DMS114 treated with DMSO at 0.1 percent for 48 hours (cell line): ENCODE data around the gene CCDC197.

ENCODE experiments used
- DNase-seq: peaks from one replicate; lab custom pipeline; 2025; ENCODE audit not compliant: unreplicated experiment; lab: John Stamatoyannopoulos, UW

CCDC197 gene

GRCh38 chr14:93997082-93997481 is at the start of gene CCDC197:
TSS of gene CCDC197 (plus strand) at chr14:93997301. CDS start at chr14:93998132, 831 bp downstream.
- DNase-seq, result no peak

DNA sequence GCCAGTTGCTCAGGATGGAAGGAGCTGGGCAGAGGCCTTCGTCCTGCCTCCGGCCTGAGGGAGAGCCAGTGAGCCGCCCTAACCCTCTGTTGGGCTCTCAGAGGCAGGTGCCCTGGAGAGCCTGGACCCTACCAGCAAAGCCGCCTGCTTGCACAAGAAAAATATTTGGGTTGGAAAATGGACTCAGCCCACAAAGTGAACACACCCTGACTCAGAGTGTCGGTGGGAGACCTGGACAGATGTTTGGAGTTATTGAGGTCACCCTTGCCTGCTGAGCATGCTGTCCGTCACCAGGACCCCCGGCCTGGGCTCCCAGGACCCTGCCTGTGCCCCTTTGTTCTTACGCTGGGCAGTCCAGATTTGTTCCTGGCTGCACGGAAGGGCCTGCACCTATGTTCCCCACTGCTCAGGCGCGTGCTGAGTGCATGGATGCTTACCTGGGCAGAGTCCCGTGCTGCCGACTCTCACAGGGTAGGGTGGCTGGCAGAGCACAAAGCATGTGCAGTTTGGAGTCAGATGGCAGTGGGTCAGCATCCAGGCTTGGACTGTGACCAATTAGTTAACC is 47.5 kb upstream of the CCDC197 start:
- no peak for DNase-seq

DNA sequence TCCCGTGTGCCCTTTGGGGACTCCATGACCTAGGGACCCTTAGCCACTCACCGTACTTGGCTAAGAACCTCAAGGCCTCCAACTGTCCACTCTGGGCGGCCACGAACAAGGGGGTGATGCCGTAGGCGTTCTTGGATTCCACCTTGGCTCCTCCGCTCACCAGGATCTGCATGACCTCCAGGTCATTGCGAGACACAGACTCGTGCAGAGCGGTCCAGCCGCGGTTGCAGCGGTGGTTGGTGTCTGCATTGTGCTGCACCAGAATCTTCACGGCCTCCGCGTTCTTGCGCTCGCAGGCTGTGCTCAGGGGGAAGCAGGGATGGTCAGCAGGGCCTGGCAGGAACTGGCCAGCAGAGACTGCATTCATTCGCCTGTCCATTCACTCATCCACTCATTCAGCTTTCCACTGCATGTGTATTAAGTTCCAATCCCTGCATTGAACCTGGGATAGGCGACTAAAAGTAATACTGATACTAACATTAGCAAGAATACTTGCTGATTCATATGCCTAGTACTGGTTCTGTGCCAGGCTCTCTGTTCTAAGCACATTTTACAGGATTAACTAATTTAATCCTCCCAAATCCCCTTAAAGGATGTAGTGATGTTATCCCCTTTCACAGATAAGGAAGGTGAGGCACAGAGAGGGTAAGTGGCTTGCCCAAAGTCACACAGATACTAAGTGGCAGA is 46.0 kb upstream of the CCDC197 start:
- no peak for DNase-seq

DNA sequence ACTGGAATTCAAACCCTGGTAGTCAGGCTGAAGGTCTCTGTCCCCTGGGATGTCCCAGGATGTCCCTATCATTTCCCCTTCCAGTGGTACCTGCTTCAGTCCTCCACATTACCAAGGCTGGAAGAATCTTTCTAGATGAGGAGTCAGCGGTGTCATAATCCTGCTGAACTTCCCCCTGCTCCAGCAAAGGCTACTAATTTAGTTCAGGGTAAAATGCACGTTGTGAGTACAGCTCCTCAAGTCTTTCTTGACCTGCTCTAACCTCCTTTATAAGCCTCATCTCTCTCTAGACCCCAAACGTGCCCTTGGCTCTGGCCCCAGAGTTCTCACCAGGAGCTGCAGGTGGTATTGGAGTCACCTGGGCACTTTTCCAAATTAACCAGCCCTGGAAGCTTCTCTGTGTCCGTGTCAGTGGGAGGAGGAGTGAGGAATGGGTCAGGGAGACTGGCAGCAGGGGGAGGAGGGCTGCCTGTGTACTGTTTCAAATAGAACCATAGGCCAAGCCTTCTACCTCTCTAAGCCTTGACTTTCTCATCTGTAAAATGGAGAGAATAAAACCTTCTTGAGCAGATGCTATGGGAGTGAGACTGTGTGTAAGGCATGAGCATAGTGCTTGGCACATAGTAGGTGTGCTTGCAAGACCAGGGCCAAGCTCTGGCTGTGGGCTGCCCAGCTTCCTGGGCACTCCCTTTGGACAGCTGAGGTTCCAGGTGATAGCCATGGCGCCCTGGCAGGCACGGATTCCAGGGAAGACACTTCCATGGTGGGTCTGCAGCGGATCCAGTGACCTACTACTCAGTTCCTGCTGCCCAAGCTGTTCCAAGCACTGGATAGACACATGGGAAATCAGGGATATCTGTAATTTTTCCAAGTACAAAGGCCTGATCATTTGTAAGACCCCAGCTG is 45.2 kb upstream of the CCDC197 start:
- no peak for DNase-seq

DNA sequence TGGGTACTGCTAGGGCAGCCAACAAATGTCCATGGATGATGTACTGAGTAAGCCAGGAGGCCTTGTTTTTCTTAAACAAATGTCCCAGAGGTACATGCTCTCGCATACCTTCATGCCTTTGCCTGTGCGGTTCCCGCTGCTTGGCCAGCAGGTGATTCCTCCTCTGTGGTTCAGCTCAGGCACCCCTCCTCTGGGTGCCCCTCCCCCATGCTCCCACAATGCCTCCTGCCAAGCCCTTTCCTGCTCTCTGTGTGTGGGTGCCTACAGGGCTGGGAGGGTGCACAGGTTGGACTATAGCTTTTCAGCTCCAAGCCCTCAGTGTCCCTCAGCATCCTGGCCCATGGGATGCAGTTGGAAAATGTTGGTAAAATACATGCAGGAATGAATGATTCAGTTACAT is 44.3 kb upstream of the CCDC197 start:
- DNase-seq, result no peak

GRCh38 chr14:93953263-93953662 is 43.8 kb upstream of the CCDC197 start:
- no peak for DNase-seq

- DNase-seq, result no peak
These were observed 43.2 kb upstream of the CCDC197 start for GRCh38 chr14:93953739-93954515.

DNA sequence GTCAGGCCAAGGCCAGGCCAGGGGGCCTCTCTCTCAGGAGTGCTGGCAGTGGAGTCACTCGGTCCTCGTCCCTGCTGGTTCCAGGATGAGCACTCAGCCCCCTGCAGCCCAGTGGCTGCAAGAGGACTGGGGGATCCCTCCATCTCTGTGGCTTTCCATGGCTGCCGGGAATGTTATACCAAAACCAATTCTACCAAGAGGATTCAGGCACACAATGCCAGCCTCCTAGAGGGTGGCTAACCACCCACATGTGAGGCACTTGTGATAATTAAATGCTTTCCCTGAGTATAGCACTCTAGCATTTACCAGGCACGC is 42.6 kb upstream of the CCDC197 start:
- DNase-seq, result no peak

- DNase-seq, result no peak
These were observed 41.9 kb upstream of the CCDC197 start for GRCh38 chr14:93954900-93955849.

DNA sequence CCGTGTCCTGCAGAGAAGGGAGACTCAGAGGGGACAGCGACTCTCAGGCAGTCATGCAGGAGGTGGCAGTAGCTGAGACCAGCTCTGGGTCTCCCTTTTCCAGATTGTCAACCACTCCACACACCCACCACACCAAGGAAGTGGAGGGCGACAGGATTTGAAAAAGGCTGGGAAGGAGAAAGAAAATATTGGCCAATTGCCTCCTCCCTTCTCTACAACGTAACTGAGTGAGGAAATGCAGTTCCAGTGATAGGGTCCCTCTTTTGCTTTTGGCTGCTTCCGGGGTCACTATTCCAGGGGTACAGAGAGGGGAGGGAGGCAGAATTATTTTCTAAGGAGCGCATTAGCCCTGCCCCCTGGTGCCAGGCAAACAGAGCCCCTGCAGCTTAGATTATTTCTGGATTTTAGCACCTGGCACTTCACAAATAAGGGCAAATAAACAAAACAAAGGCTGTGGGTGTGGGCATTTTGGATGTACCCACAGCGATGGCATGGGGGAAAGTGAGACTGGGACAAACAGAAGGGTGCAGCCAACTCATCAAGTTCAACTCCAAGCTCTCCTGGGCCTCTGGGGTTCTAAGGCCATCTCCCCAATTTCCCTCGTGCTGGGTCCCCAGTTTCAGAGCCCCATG is 41.1 kb upstream of the CCDC197 start:
- DNase-seq, result no peak

DNA sequence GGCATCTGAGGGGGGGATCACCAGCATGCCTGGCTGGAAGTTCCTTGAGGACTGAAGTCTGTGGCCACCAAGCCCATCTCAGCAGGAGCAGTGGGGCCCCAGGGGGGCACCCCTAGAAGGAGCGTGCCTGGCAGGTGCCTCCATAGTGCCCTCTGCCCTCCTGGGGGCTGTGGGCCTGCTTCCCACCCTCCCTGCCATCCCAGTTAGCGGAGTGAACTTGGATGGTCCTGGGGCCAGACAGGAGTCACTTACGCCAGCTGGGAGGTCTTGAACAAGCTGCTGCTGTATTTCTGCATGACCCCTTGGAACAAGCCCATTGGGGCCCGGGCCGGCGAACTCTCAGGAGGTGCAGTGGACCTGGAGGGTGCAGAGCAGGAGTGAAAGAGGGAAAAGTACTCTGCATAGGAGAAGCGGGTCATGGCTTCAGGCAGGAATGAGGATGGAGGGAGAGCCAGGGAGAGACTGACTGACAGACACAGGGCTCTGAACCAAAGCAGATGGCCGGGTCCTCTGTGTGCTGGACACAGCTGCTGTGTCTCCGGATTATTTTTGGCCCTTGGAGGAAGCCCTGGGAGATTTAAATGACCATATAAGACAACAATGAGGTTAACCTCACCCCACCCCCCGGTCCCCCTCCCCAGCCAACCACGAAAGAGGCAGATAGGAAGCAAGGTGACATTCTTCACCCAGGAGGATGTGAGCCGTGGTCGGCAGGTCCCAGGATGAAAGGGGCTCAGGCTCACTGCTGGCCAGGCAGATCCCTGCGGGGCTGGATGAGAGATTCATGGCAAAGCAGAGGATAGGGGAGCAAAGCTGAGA is 40.4 kb upstream of the CCDC197 start:
- DNase-seq, result no peak

- no peak for DNase-seq
These were observed 39.8 kb upstream of the CCDC197 start for GRCh38 chr14:93957333-93957710.

DNA sequence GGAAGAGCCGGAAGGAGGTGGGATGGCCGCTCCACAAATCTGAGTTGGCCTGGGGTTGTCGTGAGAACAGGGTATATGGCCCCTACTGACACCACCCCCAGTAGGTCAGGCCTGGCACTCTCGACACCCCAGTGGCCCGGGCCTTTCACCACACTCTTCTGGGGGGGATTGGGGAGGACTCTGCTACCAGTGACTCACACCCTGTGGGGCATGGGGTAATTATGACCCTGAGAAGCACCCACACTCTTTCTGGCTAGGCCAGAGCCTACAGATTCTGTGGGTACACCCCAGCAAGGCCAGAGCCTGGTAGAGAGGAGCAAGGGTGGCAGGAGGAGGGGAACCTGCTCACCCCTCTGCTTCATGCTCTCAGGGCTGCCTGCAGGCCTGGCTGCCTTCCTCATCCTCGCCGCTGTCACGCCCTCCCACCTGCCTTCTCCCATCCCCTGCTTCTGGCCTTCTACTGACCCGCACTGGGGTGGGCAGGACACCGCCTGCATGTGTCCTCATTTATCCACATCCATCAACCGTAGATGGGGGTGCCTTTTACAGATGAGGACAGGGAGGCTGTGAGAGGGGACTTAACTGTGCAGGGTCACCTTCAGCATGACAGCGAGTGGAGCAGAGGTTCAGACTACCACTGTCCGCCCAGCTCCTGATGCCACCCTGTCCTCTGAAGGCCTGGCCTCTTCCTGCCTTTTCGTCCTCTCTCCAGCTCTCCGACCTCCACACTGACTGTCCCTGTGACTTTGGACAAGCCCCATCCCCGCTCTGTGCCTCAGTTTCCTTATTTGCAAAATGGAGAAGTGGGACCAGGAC is 39.1 kb upstream of the CCDC197 start:
- no peak for DNase-seq

DNA sequence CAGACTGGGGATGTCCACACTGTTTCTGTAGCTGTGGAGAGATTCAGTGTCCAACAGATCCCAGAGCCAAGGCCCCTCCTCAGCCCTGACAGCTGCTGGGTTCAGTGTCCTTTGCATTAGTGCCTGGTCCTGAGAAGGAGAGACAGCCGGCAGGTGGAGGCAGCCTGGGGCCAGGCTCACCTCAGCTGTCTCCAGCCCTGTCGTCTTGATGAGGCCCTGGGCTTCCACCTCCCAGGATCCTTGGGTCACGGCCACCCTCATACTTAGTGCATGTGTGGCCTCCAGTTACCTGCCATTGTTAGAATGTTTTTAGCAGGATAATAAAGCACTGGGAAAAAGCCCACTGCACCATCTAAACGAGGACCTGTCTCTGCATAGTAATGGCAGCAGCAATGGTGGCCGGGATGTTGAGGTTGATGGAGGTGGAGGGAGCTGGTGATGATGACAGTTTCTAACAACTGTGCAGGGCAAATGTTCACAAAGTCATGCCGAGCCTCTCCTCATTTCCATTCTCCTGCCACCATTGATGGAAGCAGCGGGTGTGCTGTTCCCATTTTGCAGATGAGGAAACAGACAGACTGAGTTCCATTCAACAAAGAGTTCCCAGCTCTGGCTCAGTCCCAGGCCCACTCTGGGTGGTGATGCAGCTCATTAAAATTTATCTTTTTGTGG is 38.4 kb upstream of the CCDC197 start:
- no peak for DNase-seq

DNA sequence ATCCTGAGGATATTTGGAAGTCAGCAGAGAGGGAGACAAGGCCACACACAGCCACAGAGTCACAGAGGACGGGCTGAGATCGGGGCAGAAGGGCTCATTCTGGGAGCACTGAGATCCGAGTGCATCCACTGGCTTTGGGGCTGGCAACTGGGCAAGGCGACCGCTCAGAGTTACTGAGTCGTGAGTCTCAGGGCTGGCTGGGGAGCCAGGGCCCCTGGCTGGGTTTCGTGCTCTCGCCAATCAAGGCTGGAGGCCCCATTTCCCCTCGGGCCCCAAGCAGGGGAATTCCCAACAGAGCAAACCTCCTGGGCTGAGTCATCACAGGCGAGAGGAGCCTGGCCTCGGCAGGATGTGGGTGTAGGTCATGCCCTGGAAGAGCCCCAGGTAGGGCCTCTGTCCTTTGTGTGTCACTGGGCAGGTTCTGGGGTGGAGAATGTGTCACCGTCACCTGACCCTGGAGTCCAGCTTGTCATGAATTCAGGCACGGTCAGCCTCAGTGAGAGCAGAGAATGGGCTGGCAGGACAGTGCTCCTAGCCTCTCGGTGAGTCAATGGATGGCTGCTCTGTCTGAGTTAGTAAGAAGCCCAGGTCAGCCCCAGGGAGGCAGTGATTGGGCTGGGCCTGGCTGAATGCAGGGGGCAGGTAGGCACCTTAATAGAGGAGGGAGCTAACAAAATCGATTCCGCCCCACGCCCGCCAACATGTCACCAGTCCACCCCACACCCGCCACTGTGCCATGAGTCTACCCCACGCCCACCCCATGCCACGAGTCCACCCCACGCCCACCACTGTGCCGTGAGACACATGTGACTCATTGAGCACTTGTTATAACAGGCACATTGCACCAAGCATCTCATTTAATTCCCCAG is 37.6 kb upstream of the CCDC197 start:
- no peak for DNase-seq

DNA sequence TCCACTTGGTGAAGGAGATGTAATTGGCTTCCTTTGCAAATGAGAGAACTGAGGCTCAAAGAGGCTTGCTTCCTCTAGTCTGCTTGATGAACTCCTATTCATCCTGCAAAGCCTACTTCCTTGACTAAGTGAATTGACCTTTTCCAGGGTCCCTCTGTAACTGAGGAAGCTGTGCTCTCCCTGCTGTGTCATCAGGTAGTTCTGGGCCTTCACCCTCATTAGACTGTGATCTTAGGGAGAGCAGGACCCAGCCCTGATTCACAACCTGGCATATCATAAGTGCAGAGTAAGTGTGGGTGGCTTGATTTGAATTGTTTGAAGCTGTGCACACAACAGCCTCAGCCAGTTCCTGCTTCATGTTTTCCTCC is 37.0 kb upstream of the CCDC197 start:
- no peak for DNase-seq
